ENCODE results near the gene PPM1H.

PPM1H gene

GRCh38 chr12:62683776-62684569 is 251.0 kb downstream of the PPM1H start:
- TF ChIP-seq CTCF (IDR thresholded peaks at IDR 0.05; ENCODE audit: low read length, missing control alignments), result no peak
- H3K4me3 ChIP-seq (replicated peaks; ENCODE audit: low read depth, low read length), result no peak overlapping the region

DNA sequence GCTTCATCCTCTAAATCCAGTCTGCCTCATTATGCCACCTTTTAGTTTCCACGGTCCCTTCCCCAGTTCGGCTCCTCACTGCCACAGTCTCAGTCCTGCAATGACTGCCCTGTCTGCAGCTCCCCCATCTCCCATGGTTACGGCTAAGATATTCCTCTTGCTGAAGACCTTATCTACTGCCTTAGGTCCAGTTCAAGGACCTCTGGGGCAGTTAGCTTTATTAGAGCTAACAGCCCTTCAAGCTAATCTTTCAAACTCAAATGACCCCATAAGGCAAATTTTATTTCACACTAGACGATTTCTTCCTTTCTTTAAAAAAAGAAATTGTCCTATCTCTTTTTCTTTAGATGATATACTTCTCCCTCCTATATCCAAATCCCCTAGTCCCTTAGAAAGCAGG is 253.6 kb downstream of the PPM1H start:
- DNase-seq (ENCODE audit: low read depth), result no peak
- no peak overlapping the region for H3K4me3 ChIP-seq (replicated peaks; ENCODE audit: low read depth, low read length)
- TF ChIP-seq CTCF (IDR thresholded peaks at IDR 0.05; ENCODE audit: low read length, missing control alignments), result no peak

More at GRCh38 chr12:62683776-62684569, 251.0 kb downstream of the PPM1H start:
- peak; percentile 54 for DNase-seq (ENCODE audit: low read depth)

DNA sequence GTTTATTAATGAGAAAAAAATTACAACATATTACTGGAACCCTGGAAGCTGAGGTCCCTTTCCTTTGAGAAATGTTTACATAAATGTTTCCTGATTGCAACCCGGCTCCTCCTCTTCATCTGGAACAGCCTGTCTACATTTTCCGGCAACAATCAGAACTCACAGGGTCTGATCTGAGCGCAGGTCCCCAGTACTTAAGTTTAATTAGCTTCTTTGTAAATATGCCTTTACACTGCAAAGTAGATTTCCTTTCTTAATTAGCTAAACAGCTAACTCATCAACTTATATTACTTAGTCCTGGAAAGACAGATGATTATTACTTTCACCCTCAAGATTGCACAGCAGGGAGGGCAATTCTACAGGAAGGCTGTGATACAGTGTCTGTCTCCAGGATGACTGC is 255.3 kb downstream of the PPM1H start:
- TF ChIP-seq CTCF (IDR thresholded peaks at IDR 0.05; ENCODE audit: low read length, missing control alignments), result no peak
- H3K4me3 ChIP-seq (replicated peaks; ENCODE audit: low read depth, low read length), result no peak overlapping the region
- DNase-seq (ENCODE audit: low read depth), result no peak

GRCh38 chr12:62677355-62677754 is 257.6 kb downstream of the PPM1H start:
- no peak overlapping the region for H3K4me3 ChIP-seq (replicated peaks; ENCODE audit: low read depth, low read length)
- no peak for TF ChIP-seq CTCF (IDR thresholded peaks at IDR 0.05; ENCODE audit: low read length, missing control alignments)
- DNase-seq (ENCODE audit: low read depth), result no peak

DNA sequence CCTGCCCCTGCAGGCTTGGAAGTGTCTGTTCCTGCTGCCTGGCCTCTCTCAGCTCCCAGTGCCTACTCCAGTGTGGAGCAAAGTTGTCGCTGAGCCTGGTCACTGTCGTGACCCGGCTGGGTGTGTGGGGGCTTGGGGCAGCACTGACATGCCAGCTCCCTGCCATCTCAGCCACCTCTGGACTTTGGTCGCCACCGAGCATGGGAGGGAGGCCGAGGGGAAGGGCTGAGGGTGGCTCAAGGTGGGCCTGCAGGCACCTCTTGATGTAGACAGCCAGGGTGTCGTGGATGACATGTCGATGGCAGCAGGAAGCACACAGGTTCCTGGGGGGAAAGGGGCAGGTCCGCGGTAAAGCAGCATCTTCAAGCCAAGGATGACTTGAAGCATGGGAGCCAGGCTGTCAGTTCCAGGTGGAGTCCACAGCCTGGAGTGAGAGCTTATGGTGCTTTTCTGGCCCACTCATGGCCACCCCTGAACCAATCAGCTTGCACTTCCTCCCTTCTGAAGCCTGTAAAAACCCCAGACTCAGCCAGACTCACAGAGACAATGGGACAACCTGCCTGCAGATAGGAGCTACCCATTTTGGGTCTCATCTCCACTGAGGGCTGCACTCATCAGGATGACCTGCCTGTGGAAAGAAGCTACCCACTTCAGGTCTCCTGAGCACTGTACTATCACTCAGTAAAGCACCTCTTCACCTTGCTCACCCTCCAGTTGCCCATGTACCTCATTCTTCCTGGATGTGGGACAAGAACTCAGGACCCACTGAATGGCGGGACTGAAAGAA is 258.2 kb downstream of the PPM1H start:
- TF ChIP-seq CTCF (IDR thresholded peaks at IDR 0.05; ENCODE audit: low read length, missing control alignments), result no peak
- no peak for DNase-seq (ENCODE audit: low read depth)
- no peak overlapping the region for H3K4me3 ChIP-seq (replicated peaks; ENCODE audit: low read depth, low read length)

DNA sequence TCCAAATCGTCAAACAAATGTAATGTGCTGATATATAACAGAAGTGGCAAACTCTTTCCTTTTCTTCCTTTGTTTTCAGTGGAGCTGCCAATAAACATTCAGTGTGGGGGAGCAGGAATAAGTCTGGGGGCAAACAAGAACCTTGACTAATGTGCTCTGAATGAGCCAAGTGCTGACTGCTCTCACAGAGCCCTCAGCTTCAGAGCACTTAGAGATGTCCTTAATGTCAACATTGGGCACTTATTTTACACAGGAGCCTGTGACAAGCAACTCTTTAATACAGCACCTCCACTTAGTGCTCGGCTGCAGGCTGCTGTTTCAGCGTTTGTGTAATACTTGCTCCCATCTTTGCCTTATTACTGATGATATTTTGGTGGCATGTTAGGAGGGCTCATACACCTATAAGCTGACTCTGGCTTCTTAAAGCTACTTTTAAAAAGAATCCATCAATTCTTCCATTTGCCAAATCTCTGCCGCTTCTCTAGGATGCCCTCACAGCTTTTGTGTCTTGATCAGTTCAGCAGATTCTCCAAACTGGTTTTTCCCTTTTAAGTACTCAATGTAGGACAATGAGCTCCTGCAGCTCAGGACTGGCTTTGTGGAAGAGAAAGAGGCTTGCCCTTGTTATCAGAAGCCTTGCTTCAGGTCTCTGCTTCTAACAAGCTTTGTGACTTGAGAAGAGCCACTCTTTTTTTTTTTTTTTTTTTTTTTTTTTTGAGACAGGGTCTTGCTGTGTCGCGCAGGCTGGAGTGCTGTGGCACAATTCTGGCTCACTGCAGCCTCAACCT is 261.7 kb downstream of the PPM1H start:
- no peak overlapping the region for H3K4me3 ChIP-seq (replicated peaks; ENCODE audit: low read depth, low read length)
- no peak for TF ChIP-seq CTCF (IDR thresholded peaks at IDR 0.05; ENCODE audit: low read length, missing control alignments)

More for the DNA sequence above, 261.7 kb downstream of the PPM1H start:
- DNase-seq (ENCODE audit: low read depth), result no peak

Measured in fibroblast of pulmonary artery (primary cell).